Posterior cingulate gyrus (tissue), 11 donors: ENCODE measurements around the gene SAPCD1.
A peak's percentile ranks its signal among the peaks of the same experiment; 100 is the strongest.

Experiments
- DNase-seq, 10 donors: peaks; one replicate each; pipeline versions ENCODE4 v3.0.0 to v3.0.0-alpha.2; 2020 to 2021; ENCODE audit warnings: mixed read lengths in 3 of 10
- intact Hi-C: fragments of 100-400 bp; cut with DNase I; formaldehyde crosslinking; loops from one replicate; pipeline ENCODE4 v1.15.1; 2023

Gene SAPCD1

GRCh38 chr6:31762356-31762755 lies at the start of gene SAPCD1:
TSS of gene SAPCD1 (plus strand) at chr6:31762656. CDS start at chr6:31763055, 399 bp downstream.
- intact Hi-C loops: no loop called here
- DNase-seq: peak in 1 of 10 donors; percentile 37

GRCh38 chr6:31713465-31713864 lies 49.0 kb upstream of the SAPCD1 start:
- intact Hi-C loops: no loop called here
- DNase-seq: no peak

- intact Hi-C loops: no loop called here
- DNase-seq: no peak
These were observed 48.3 kb upstream of the SAPCD1 start for GRCh38 chr6:31713991-31714684.

- DNase-seq: no peak
- intact Hi-C loops: no loop called here
These were observed 47.2 kb upstream of the SAPCD1 start, which contains the start of gene LY6G6D for GRCh38 chr6:31715022-31715958. TSS of gene LY6G6D (plus strand) at chr6:31715348. CDS start at chr6:31715356, 8 bp downstream.

GRCh38 chr6:31717499-31718222 lies 44.8 kb upstream of the SAPCD1 start:
- intact Hi-C loops: no loop called here
- DNase-seq: peak in 1 of 10 donors; percentile 55

GRCh38 chr6:31718265-31718664 lies 44.2 kb upstream of the SAPCD1 start:
- DNase-seq: peak in 1 of 10 donors; percentile 8
- intact Hi-C loops: no loop called here

GRCh38 chr6:31719001-31719400 lies 43.5 kb upstream of the SAPCD1 start:
- DNase-seq: peak in 1 of 10 donors; percentile 58
- intact Hi-C loops: no loop called here

- peak in 1 of 10 donors; percentile 34 for DNase-seq
These were observed 42.2 kb upstream of the SAPCD1 start for GRCh38 chr6:31720196-31720770.

GRCh38 chr6:31721351-31722020 lies 41.0 kb upstream of the SAPCD1 start, which contains the start of gene LY6G6C:
TSS of gene LY6G6C (minus strand) at chr6:31721746. CDS start at chr6:31721679, 67 bp downstream.
- DNase-seq: peak in 1 of 10 donors; percentile 56
- intact Hi-C loops: no loop called here

More at GRCh38 chr6:31720196-31720770, 42.2 kb upstream of the SAPCD1 start:
- intact Hi-C loops: no loop called here

GRCh38 chr6:31722173-31722572 lies 40.3 kb upstream of the SAPCD1 start:
- intact Hi-C loops: no loop called here
- DNase-seq: peak in 1 of 10 donors; percentile 55

- peak in 1 of 10 donors; percentile 82 for DNase-seq
- intact Hi-C loops: no loop called here
These were observed 39.0 kb upstream of the SAPCD1 start, which contains the start of gene MPIG6B for GRCh38 chr6:31723245-31723979. TSS of gene MPIG6B (plus strand) at chr6:31723373. CDS start at chr6:31723384, 11 bp downstream.

- intact Hi-C loops: no loop called here
- peak in 1 of 10 donors; percentile 85 for DNase-seq
These were observed 38.3 kb upstream of the SAPCD1 start for GRCh38 chr6:31723980-31724691.

- peak in 1 of 10 donors; percentile 52 for DNase-seq
- intact Hi-C loops: loop anchor here (5.0 kb wide), 1 partner anchor 107 kb away; no protein-coding TSS in a partner anchor
These were observed 36.7 kb upstream of the SAPCD1 start for GRCh38 chr6:31725502-31726350.

GRCh38 chr6:31727034-31727716 lies 35.3 kb upstream of the SAPCD1 start:
- intact Hi-C loops: loop anchor here (5.0 kb wide), 1 partner anchor 105 kb away; no protein-coding TSS in a partner anchor
- DNase-seq: peak in 1 of 10 donors; percentile 69

- peak in 1 of 10 donors; percentile 81 for DNase-seq
- intact Hi-C loops: loop anchor here (5.0 kb wide), 1 partner anchor 104 kb away; no protein-coding TSS in a partner anchor
These were observed 34.5 kb upstream of the SAPCD1 start for GRCh38 chr6:31727717-31728671.
